Endothelial cell of umbilical vein (primary cell): ENCODE results near the gene THSD7B.
"Not testable (repeated sequence)": the region's sequence is repeated elsewhere in the genome, so short reads cannot be mapped to it uniquely, and the experiment has no call there.

ENCODE experiments used
- FOS ChIP-seq: IDR thresholded peaks from 2 replicates; pipeline ENCODE4 v1.6.1; 2011; ENCODE audit warnings: mild to moderate bottlenecking, low read length, moderate library complexity, borderline replicate concordance; ENCODE audit not compliant: insufficient read depth
- POLR2A ChIP-seq: IDR thresholded peaks from 2 replicates; pipeline ENCODE4 v1.6.1; 2012; ENCODE audit warnings: low read depth, mild to moderate bottlenecking, control low read depth, low read length
- POLR2AphosphoS5 ChIP-seq: IDR thresholded peaks from 2 replicates; pipeline ENCODE4 v1.6.1; 2012; ENCODE audit warnings: low read depth, mild to moderate bottlenecking, control low read depth, low read length, moderate library complexity; ENCODE audit not compliant: insufficient read depth
- TF ChIP-seq, protein P1 (sequence below), 2 donors: IDR thresholded peaks; 1 replicate in 1 of 2; 2 replicates in 1 of 2; pipeline ENCODE4 v1.5.1; 2011; ENCODE audit warnings: low read length in 2 of 2, mild to moderate bottlenecking in 2 of 2, moderate library complexity in 2 of 2, control low read depth in 1 of 2, inconsistent platforms in 1 of 2, low read depth in 1 of 2; ENCODE audit not compliant: insufficient read depth in 1 of 2; ENCODE audit errors: extremely low read depth in 1 of 2

- TF ChIP-seq, protein P1, sequence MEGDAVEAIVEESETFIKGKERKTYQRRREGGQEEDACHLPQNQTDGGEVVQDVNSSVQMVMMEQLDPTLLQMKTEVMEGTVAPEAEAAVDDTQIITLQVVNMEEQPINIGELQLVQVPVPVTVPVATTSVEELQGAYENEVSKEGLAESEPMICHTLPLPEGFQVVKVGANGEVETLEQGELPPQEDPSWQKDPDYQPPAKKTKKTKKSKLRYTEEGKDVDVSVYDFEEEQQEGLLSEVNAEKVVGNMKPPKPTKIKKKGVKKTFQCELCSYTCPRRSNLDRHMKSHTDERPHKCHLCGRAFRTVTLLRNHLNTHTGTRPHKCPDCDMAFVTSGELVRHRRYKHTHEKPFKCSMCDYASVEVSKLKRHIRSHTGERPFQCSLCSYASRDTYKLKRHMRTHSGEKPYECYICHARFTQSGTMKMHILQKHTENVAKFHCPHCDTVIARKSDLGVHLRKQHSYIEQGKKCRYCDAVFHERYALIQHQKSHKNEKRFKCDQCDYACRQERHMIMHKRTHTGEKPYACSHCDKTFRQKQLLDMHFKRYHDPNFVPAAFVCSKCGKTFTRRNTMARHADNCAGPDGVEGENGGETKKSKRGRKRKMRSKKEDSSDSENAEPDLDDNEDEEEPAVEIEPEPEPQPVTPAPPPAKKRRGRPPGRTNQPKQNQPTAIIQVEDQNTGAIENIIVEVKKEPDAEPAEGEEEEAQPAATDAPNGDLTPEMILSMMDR (IDR thresholded peaks at IDR 0.05; ENCODE audit: extremely low read depth in 1 of 2, insufficient read depth in 1 of 2, low read depth in 1 of 2, low read length in 2 of 2), result not testable (repeated sequence)
- not testable (repeated sequence) for TF ChIP-seq POLR2A, FOS, POLR2AphosphoS5
These were observed 934.9 kb downstream of the THSD7B start for GRCh38 chr2:137700250-137700649.
